GM23248 (cell line): ENCODE measurements around the gene CABS1. TPM values are rescaled to one million over a fixed set of nuclear protein-coding genes. Genes with fewer than 3 reads are reported as not detected.

Source experiments
- DNase-seq: peaks from one replicate; pipeline ENCODE4 v3.0.0-alpha.2; 2015
- H2AFZ ChIP-seq: fragments of 200-600 bp; sonication (generic); 2 replicates; pipeline ENCODE4 v1.6.1; 2016; ENCODE audit warnings: antibody characterized with exemption
- H3F3A ChIP-seq: fragments of 200-600 bp; sonication (generic); 2 replicates; pipeline ENCODE4 v1.6.1; 2016; ENCODE audit warnings: mild to moderate bottlenecking, antibody characterized with exemption, mixed run types; ENCODE audit not compliant: insufficient read depth
- H3K27ac ChIP-seq: fragments of 200-600 bp; sonication (generic); 2 replicates; pipeline ENCODE4 v1.5.1; 2016; ENCODE audit warnings: mild to moderate bottlenecking
- H3K27me3 ChIP-seq: fragments of 200-600 bp; sonication (generic); replicated peaks from 2 replicates; pipeline ENCODE4 v1.6.1; 2016; ENCODE audit warnings: mild to moderate bottlenecking; ENCODE audit not compliant: insufficient read depth
- H3K36me3 ChIP-seq: fragments of 200-600 bp; sonication (generic); 2 replicates; pipeline ENCODE4 v1.6.1; 2016; ENCODE audit warnings: low read depth, mild to moderate bottlenecking
- H3K4me1 ChIP-seq: fragments of 200-600 bp; sonication (generic); 2 replicates; pipeline ENCODE4 v1.6.1; 2016; ENCODE audit warnings: mild to moderate bottlenecking; ENCODE audit not compliant: insufficient read depth
- H3K4me2 ChIP-seq: fragments of 200-600 bp; sonication (generic); one replicate; pipeline ENCODE4 v1.6.1; 2016; ENCODE audit warnings: mild to moderate bottlenecking; ENCODE audit not compliant: unreplicated experiment
- H3K4me3 ChIP-seq: fragments of 200-600 bp; sonication (generic); 2 replicates; pipeline ENCODE4 v1.5.1; 2016; ENCODE audit warnings: mild to moderate bottlenecking
- H3K79me2 ChIP-seq: fragments of 200-600 bp; sonication (generic); 2 replicates; pipeline ENCODE4 v1.6.1; 2016; ENCODE audit warnings: mild to moderate bottlenecking; ENCODE audit not compliant: insufficient read depth
- H3K9ac ChIP-seq: fragments of 200-600 bp; sonication (generic); 2 replicates; pipeline ENCODE4 v1.6.1; 2016; ENCODE audit warnings: mild to moderate bottlenecking
- H3K9me2 ChIP-seq: fragments of 200-600 bp; sonication (generic); 2 replicates; pipeline ENCODE4 v1.6.1; 2016; ENCODE audit warnings: mixed run types, mild to moderate bottlenecking, moderate library complexity; ENCODE audit not compliant: insufficient read depth
- H3K9me3 ChIP-seq: fragments of 200-600 bp; sonication (generic); one replicate; pipeline ENCODE4 v1.6.1; 2017; ENCODE audit warnings: low read depth
- H4K20me1 ChIP-seq: fragments of 200-600 bp; sonication (generic); 2 replicates; pipeline ENCODE4 v1.6.0; 2016; ENCODE audit not compliant: insufficient read depth
- EZH2 ChIP-seq: fragments of 200-600 bp; sonication (generic); IDR thresholded peaks from 2 replicates; pipeline ENCODE4 v1.6.1; 2018; ENCODE audit warnings: antibody characterized with exemption, mild to moderate bottlenecking; ENCODE audit not compliant: insufficient read depth, poor library complexity, severe bottlenecking
- EZH2phosphoT487 ChIP-seq: fragments of 200-600 bp; sonication (generic); IDR thresholded peaks from 2 replicates; pipeline ENCODE4 v1.6.1; 2018; ENCODE audit warnings: antibody characterized with exemption, moderate library complexity, mild to moderate bottlenecking, low read depth; ENCODE audit not compliant: insufficient read depth
- WGBS, 2 experiments: methylation state at CpG; one replicate each; pipeline ENCODE4 v1.1.6; 2015 to 2017; ENCODE audit warnings: low lambda C conversion rate in 2 of 2, low coverage in 1 of 2; ENCODE audit errors: missing lambda C conversion rate in 2 of 2; 5-methylcytosine and 5-hydroxymethylcytosine counted together
- in situ Hi-C: fragments of 300-500 bp; cut with MboI; formaldehyde crosslinking; loops from 2 replicates; pipeline ENCODE4 v1.15.0; 2020
- polyA plus RNA-seq: library from polyadenylated mRNA; unstranded; fragments of >200 nt; fragmentation: Nextera tagmentation; extraction: Ambion mirVana; gene quantifications from 2 replicates; pipeline ENCODE4 v1.2.1, GENCODE V29; 2016
- total RNA-seq: library from RNA; depleted of rRNA; stranded (reverse); fragments of >200 nt; shearing (Covaris generic); gene quantifications from 2 replicates; pipeline ENCODE4 v1.2.3, GENCODE V29; 2014

Gene CABS1
- total and polyA plus RNA-seq, 2 experiments from 2014 or later = not detected

DNA sequence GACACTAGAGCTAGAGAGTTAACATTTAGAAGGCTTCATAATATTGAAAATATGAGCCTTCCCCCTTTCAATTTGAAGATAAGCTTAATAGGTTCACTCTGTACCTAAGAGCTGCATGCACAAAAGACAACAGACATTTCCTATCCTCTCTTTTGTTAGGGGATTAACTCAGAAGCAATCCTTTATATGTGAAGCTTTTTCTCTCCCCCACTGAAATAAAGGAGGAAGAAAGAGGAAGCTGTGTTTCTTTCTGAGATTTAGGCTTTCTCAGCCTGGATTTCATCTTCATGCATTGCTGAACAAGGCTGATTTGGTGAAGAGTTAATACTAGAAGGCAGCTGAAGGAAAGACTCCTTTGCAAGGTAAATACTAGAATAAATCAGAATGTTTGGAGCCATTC is 21.0 kb upstream of the CABS1 start:
- no peak overlapping the region for H3K4me3 ChIP-seq
- H3K4me2 ChIP-seq = no peak overlapping the region
- no peak overlapping the region for H2AFZ ChIP-seq
- no peaks in the 10 kb centered on the region for H3K9me3 ChIP-seq
- H3K36me3 ChIP-seq = no peaks in the 10 kb centered on the region
- no peaks in the 10 kb centered on the region for H3K4me1 ChIP-seq
- no peaks in the 10 kb centered on the region for H4K20me1 ChIP-seq
- H3K9me2 ChIP-seq = no peaks in the 10 kb centered on the region
- H3K27me3 ChIP-seq = no peaks in the 10 kb centered on the region
- DNase-seq = no peak
- H3K79me2 ChIP-seq = no peaks in the 10 kb centered on the region
- H3K9ac ChIP-seq = no peak overlapping the region
- TF ChIP-seq EZH2phosphoT487 = no peak
- no peak for TF ChIP-seq EZH2
- no peak overlapping the region for H3K27ac ChIP-seq
- no peaks in the 10 kb centered on the region for H3F3A ChIP-seq
- in situ Hi-C loops = no loop called here

DNA sequence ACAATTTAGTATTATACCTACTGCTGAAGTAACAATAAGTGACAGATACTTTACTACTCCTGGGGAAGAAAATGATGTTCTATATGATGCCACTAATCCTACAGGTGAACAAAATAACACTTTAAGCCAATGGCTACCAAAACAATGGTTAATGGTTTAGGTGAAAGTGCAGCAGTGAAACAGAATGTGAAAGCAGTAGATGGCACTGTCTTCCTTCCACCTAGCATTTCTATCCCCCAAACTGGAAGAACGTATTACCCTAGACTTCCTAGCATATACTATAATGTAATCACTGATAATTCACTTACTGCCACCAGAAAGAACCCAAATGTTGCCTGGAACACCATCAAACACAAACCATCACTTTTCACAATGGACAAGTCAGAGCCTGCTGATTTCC is 18.9 kb upstream of the CABS1 start:
- H3K4me1 ChIP-seq = no peaks in the 10 kb centered on the region
- in situ Hi-C loops = no loop called here
- 0 to 7% methylated on average over 1 of the region's 1 CpG for WGBS, 2 experiments

DNA sequence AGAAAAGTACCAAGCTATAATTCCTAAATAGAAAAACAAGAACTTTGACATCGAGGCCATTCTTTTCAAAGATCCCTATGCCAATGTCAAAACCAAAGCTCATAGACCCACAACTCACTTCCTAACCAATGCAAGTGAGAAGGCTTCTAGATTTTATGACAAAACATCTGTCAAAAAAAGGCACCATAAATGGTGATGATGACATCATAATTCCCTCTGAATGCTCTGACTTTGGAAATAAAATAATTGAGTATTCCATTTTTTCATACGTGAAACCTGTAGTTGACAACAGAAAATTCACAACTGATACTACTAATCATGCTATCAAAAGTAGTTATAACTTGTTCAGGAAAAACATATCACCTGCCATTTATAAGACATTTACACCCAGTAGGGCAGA is 8.7 kb upstream of the CABS1 start:
- TF ChIP-seq EZH2 (no peak), EZH2phosphoT487 (no peak)
- Histone ChIP-seq H3K4me1 (no peaks in the 10 kb centered on the region), H3K9ac (no peak overlapping the region), H3K4me3 (no peak overlapping the region), H4K20me1 (no peaks in the 10 kb centered on the region), H3K36me3 (no peaks in the 10 kb centered on the region), H2AFZ (no peak overlapping the region), H3K9me3 (no peaks in the 10 kb centered on the region), H3K27ac (no peak overlapping the region), H3K9me2 (no peaks in the 10 kb centered on the region), H3K79me2 (no peaks in the 10 kb centered on the region), H3F3A (no peaks in the 10 kb centered on the region), H3K4me2 (no peak overlapping the region), H3K27me3 (no peaks in the 10 kb centered on the region)
- WGBS, 2 experiments = 11 to 25% methylated on average over 2 of the region's 2 CpGs
- in situ Hi-C loops = no loop called here
- no peak for DNase-seq

More for the DNA sequence above, 18.9 kb upstream of the CABS1 start:
- DNase-seq = no peak
- no peaks in the 10 kb centered on the region for H4K20me1 ChIP-seq
- H3K9ac ChIP-seq = no peak overlapping the region
- H2AFZ ChIP-seq = no peak overlapping the region
- no peaks in the 10 kb centered on the region for H3K36me3 ChIP-seq
- no peaks in the 10 kb centered on the region for H3K9me2 ChIP-seq
- H3K4me3 ChIP-seq = no peak overlapping the region
- H3F3A ChIP-seq = no peaks in the 10 kb centered on the region
- no peaks in the 10 kb centered on the region for H3K79me2 ChIP-seq
- no peaks in the 10 kb centered on the region for H3K9me3 ChIP-seq
- no peak overlapping the region for H3K27ac ChIP-seq
- H3K4me2 ChIP-seq = no peak overlapping the region
- TF ChIP-seq EZH2 (no peak), EZH2phosphoT487 (no peak)
- no peaks in the 10 kb centered on the region for H3K27me3 ChIP-seq

DNA sequence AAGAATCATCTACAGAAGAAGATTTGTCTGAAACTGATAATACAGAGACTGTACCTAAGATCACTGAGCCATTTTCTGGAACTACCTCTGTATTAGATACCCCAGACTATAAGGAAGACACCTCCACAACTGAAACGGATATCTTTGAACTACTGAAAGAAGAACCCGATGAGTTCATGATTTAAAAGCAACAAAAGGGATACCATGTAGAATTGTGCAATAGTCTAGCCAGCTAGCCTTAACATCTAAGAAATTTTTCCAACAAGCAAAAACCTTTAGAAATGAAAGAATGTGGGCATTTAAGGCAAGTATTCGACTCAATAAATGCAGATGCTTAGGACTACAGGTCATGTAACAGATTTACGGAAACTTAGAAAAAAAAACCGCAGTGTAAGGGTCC is 1.3 kb downstream of the CABS1 start:
- Histone ChIP-seq H3K79me2 (no peaks in the 10 kb centered on the region), H4K20me1 (no peaks in the 10 kb centered on the region), H3K9ac (no peak overlapping the region), H3F3A (no peaks in the 10 kb centered on the region), H3K4me3 (no peak overlapping the region), H3K27me3 (no peaks in the 10 kb centered on the region), H3K9me3 (no peaks in the 10 kb centered on the region), H3K4me1 (no peaks in the 10 kb centered on the region), H3K36me3 (no peaks in the 10 kb centered on the region), H3K9me2 (no peaks in the 10 kb centered on the region), H3K27ac (no peak overlapping the region), H3K4me2 (no peak overlapping the region), H2AFZ (no peak overlapping the region)
- in situ Hi-C loops = no loop called here
- TF ChIP-seq EZH2phosphoT487 (no peak), EZH2 (no peak)
- WGBS, 2 experiments = 20 to 29% methylated on average over 5 of the region's 5 CpGs
- DNase-seq = no peak

DNA sequence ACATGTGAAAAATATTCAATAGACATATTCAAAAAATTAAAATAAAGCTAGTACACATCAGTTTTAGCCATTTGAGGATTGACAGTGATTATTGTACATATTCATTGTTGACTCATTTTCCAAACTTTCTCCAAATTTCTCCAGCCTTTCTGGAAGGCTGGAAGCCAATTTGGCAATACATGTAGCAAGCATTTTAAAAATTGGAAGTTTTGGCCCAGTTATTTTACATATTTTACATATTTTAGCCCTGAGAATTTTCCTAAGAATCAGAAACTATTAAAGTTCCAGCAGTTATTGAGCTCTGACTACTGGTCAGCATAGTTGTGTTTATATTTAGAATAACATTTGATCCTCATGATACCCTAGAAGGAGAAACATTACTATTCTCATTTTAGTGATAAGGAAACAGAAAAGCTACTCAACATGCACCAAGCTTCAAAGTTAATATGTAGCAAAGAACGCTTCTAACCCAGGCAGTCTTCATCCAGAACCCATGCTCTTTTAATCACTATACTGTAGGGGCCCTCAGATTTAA is 3.2 kb downstream of the CABS1 start:
- TF ChIP-seq EZH2 = no peak
- no peak for TF ChIP-seq EZH2phosphoT487
- no peaks in the 10 kb centered on the region for H3K36me3 ChIP-seq
- H3K27me3 ChIP-seq = no peaks in the 10 kb centered on the region
- H3K4me2 ChIP-seq = no peak overlapping the region
- in situ Hi-C loops = no loop called here
- DNase-seq = no peak
- no peak overlapping the region for H3K4me3 ChIP-seq
- no peaks in the 10 kb centered on the region for H3K9me3 ChIP-seq
- H4K20me1 ChIP-seq = no peaks in the 10 kb centered on the region
- H3K27ac ChIP-seq = no peak overlapping the region
- no peak overlapping the region for H2AFZ ChIP-seq
- H3K9ac ChIP-seq = no peak overlapping the region
- 0 to 8% methylated on average over 1 of the region's 1 CpG for WGBS, 2 experiments
- H3K79me2 ChIP-seq = no peaks in the 10 kb centered on the region
- no peaks in the 10 kb centered on the region for H3F3A ChIP-seq
- H3K9me2 ChIP-seq = no peaks in the 10 kb centered on the region
- no peaks in the 10 kb centered on the region for H3K4me1 ChIP-seq
